Kasumi-1 (cell line): ENCODE results near the gene NPHP4.
A peak's percentile ranks its signal among the peaks of the same experiment; 100 is the strongest.

ENCODE experiments used
- DNase-seq, 2 experiments: peaks; one replicate each; lab custom pipeline; 2025; lab: John Stamatoyannopoulos, UW

Gene NPHP4

DNA sequence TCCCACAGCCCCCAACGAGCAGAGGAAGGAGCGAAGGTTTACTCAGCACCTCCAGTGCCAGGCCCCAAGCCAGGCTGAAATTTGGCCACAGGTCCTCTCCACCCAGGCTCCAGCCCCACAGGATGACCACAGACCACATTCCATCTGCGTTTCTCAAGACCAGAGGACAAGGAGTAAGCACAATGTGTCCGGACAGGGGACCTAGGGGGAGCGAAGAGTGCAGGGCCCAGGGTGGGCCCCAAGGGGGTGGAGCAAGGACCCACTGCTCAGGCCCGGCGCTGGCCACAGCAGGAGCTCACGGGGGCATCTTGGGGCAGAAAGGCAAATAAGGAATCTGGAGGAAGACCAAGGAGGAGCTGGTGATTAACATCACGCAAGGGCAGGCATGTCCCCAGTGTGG is 100.5 kb downstream of the NPHP4 start:
- no peak for DNase-seq

DNA sequence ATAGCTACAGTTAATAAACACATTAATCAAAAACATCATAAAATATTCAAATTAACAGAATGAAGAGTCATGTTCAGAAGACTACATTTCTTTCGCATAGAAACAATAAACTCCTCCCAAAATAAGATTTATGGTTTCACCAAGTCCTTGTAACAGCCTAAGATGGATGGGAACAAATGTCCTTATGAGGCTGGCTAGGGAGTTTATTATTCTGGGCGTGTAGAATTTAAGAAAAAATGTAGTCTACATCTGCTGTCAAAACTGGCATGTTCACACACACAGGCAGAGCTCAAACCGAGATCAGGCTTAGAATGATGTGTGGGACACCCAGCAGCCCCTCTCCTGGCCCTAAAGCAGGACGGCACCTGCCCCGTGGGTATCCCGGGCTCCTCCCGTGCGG is 101.1 kb downstream of the NPHP4 start:
- no peak for DNase-seq

DNA sequence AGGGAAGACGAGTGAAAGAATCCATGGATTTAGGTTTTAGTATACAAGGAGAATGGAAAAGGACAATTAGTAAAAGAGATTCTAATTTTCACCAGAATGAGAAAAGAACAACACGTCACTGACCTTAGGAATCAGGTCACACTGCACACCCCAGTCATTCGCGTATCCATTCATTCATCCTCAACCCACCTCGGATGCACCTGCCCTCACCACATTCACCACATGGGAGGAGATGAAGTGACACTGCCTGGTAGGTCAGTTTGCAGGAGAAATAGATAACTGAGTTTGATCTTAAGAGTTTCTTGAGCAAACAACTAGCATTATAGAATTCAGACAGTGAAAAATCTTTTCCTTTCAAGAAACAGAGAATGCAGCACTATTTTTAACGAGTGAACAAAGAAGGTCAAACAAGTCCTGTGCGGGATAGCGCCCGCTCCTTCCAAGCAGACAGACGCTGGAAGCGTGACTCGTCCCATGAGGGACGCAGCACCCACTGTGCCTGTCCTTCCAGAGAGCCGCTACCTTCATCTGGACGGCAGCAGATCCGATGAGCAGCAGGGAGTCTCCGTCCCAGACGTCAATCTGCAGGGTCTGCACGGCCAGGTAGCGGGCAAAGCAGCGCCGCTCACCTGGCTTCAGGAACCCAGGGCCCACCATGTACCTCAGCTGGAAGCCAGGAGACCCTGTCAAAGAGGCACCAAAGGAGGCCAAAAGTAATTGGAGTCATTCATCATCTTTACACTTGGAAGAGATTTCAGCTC is 101.7 kb downstream of the NPHP4 start:
- no peak for DNase-seq

DNA sequence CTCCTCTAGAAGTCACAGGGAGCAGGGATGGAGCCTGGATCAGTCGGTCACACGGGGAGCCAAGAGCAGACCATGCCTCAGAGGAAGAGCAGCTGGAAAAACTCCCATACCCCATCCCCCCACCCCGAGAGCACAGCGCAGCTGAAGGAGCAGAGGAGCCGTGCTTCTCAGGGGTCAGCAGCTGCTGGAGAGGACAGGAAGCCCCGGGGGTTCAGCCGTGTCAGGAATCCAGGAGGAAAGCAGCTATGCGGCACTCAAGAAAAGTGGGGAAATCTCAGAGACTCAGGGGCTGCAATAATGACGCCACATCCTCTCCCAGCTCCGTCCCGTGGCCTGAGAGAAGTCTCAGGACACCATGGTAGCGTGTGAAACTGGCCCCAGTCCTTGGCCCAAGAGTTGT is 102.3 kb downstream of the NPHP4 start:
- DNase-seq, result no peak

DNA sequence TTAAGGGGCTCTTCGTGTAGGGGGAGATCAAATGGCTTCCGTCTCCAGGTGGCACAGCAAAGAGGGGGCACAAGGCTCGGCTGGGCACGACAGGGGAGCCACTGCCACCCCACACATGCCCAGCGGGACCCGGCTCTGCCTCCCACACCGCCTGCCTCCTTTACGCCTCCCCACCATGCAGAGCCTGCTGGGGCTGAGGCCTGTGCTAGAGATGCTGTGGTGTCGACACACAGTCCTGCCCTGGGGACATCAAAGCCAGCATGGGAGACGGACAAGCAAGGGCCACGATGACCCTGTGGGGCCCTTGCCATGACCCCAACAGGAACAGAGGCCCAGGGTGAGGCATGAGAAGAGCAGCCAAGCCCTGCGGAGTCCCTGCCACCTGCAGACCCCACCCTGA is 102.8 kb downstream of the NPHP4 start:
- no peak for DNase-seq

DNA sequence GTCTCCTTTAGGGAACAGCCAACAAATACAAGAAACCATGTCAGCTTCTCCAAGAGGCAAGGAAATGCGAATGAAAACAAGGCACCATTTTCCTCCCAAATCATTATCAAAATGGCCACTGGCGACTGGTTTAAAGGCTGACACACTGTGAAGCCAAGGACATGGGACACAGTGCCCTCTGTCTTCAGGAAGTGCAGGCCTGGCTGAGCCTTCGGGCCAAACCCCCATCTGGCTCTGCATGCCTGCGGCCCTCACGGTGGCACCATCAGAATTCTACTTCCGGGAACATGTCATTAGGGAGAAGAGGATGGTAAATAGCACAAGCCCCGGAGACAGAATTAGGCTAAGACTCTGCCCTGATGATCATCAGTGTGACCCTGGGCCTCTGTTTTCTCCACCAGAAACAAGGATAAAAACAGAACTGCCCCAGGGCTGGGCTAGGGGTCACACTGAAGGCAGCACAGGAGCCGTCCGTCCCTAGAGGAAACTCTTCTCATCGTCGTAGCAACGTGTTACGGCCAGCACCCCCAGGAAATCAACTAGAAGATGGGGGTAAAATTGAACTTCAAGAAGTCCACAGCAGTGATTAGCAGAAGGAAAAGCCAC is 103.5 kb downstream of the NPHP4 start:
- no peak for DNase-seq

DNA sequence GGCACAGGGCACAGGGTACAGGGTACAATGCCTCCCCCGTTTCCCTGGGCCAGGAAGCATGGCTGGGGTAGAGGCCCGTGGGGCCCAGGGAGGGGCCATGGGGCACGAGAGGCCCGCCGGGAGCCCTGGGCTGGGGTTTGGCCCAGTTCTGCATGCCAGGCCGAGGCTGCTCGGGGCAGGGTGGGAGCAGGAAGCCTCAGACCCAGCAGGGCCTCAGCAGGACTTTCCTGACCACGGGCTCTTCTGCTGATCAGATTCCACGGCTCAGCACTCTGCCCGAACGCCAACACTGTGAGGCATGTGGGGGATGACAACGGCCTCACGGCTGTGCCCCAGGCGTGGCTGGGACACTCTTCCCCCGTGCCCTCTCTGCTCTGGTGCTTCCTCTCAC is 104.3 kb downstream of the NPHP4 start:
- DNase-seq, result peak in 1 of 2 experiments; percentile 4

DNA sequence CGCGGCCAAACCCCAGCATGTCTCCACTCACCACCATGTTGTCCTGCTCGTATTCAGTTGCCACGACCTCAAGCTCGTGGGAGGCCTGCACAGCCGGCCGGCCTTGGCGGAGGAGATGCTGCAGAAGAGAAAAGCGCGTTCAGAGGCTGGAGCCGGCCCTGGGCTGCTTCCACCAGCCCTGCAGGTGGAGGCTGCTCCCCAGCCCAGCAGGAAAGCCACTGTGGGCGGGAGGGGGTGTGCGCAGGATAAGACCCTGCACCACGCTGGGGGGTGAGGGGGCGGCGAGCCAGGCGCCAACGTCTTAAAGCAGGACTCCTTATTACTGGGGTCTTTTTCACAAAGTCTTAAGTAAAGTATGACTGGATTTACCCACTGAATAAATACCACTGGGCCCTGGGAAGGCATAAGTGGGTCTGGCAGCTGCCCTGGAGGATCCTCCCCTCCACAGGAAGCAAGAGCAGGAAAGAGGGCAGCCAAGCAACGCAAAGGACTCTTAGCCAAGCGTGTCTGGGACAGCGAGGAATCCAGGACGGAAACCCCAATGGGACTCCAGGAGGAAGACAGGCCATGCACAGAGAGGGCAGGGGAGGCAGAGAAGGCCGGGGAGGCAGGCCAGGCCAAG is 104.8 kb downstream of the NPHP4 start:
- DNase-seq, result no peak

DNA sequence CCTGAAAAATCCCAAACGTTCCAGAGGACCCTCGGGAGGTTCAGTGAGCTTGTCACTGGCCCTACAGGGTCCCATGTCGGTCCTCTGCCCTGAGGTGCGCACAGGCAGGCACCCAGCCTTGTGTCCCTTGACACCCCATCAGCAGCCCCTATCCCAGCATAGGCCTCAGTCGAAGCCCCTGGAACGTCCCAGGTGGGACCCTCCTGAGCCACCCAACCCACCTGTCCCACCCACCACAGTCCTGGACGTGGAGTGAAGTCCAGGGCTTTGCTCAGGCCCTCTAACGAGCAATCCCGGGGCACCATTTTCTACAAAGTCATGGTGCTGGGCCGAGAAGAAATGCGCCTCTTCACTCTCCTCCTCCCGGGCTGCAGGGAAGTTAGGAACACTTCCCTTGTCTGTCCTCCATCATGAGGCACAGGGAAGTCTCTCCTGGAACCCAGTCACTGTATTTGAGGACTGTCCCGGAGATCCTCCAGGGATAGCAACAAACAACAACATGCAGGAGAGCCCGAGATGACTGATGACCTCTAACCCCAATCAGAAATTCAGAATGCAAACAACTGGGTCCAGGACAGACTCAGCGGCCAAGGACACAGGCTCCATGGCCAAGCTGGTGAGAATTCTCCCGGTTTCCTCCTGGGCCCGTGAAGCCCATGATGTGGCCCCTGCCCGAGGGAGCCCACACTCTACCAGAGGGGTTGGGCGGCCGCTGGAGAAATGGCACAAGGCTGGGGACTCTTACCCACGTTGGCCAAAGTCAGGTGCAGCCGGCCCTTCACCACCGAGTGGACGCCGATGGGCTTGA is 105.5 kb downstream of the NPHP4 start:
- no peak for DNase-seq

DNA sequence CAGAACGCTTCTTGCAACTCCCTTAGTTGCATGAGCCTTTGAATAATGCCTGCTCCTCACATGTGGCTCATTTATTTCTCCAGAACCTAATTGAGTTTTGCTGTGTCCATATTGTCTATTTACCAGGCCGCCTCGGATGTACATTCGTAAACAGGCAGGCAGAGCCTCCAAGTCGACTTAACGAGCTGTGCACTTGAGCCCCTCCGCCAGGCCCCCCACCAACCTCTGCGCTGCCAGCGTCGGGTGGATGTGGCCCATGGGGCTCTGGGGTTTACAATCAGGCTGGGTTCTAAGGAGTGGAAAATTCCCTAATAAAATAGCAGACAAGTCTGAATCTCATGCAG is 106.1 kb downstream of the NPHP4 start:
- no peak for DNase-seq

DNA sequence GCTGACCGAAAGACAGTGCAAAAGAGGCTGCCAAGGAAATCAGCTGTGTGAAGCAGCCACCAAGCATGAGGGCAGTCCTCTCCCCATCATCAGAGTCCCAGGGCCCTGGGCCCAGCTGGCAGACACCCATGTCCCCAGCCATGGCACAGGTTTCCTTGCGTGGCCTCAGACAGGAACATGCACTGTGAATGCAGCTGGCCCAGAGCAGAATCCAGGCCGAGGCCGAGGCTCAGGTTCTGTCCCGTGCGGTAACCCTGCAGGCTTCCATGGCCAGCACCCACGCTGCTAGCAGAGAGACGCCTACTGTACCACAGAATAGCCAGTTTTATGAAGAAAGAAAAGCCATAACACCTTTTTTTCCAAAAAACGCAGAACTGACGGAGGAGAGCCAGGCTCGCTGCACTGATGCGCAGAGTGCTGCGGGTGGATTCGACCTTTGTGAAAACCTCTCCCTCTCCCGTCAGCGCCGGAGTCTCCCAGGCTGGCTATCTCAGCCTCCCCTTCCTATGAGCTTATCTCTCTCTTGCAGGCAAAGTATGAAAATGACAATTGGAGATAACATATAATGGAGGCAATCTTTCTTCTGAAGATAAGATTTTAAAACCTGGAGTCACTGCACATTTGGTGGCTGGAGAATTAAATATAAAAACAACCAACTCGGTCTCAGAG is 106.6 kb downstream of the NPHP4 start:
- DNase-seq, result no peak

DNA sequence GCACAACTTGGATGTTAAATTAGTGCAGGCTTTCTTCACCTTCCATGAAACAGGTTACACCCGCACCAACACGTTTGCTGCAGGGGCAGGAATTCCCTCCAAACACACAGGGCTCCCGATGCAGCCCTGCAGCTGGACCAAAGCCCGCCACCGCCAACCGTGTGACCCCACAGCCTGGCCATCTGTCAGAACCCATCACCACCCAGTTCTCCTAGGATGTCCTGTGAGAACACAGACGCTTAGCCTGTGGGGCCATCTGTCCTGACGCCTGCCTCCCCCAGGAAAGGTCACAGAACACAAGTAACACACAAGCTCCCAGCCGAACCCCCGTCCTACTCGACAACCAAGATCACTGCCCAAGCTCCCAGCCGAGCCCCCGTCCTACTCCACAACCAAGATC is 108.1 kb downstream of the NPHP4 start:
- no peak for DNase-seq

DNA sequence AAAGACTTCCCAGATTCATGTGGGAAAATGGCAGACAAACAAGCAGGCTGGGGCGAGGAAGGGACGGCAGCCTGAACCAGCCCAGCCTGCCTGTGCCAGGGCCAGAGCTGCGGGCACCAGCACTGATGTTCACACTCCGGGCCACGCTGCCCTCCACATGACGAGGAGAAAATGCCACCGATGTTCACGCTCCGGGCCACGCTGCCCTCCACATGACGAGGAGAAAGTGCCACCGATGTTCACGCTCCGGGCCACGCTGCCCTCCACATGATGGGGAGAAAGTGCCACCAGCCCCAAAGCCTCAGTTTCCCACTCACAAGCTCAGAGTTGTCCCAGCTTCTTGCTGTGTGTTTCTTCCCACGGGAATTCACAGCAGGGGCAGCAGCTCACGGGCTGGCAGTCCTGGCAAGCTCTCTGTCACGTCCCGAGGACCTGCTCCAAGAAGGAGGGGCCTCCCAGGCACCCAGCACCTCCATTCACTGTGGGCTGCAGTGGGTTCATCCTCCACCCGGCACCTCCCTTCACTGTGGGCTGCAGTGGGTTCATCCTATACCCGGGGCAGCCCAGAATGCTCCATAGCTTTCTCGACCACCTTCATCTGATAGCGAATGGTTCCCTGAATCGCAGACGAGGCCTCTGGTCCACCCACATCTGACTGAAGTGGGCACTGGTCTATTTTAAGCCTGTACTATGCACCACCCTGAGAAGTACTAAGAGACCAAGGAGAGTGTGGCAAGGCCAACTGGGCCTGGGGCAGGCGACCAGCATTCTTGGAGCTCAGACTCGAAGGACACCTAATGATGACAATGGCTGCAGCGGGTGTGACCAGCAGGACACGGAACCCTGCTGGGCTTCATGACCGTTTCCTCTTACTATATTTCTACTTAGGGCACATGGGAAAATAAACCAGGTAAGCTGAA is 108.8 kb downstream of the NPHP4 start:
- DNase-seq, result no peak

DNA sequence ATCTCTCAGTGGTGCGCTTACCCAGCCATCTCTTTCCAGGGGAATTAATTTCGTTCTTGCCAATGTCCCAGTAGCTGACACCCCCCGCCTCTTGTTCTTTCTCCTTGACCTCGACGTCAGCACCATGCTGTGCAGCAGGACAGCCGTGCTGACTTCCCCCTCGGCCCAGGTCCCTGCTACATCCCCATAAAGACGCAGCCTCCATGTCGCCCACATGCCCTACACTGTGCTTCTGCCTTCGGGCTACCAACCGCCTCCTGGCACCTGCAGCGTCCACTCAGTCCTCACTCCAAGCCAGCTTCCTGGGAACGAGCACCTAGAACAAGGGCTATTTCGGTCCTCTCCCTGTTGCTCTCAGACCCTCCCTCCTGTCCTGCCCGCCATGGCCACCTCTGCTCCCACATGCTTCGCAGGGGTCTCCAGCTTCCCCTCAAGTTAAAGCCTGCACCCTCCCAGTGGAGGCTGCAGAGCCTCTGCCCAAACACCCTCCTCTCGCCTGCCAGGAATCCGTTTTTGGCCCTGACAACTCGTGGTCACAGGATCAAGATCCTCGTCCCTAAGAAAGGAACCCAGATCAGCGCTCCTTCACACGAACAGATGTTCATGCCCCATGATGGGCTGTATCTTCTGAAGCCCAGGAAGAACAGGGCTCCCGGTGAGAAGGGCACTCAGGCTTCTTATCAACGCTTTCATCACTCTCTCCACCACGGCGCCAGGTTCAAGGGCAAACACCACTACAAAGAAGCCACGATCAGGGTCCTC is 109.7 kb downstream of the NPHP4 start:
- no peak for DNase-seq

DNA sequence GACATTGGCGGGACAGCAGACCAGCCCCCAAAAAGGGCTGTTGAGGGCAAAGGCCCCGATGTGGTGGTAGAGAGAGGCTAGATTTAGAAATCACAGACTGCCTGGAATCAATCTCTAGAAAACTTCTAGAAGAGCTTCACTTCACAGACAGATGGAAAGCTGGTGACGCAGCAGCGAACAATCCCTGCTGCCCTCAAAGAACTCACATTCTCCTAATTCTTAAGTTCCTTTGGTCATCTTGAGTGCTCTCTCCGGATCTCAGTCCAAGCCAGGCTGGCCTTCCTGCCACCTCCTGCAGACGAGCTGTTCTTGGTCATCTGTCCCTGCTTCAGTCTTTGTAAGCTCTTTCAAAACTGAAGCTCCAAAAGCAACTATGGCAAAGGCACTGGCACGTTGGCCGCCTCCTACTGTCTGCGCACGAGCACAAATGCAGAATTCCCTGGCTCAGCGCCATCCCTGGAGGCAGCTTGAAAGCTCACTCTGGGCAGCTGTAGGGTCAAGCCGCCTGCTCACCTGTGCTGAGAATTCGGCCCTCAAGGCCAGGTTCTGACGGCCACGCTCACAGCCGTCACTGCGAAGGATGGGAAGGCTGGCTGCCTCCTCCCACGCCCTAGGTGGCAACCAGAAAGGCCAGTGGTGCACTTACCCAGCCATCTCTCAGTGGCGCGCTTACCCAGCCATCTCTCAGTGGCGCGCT is 110.6 kb downstream of the NPHP4 start:
- no peak for DNase-seq

DNA sequence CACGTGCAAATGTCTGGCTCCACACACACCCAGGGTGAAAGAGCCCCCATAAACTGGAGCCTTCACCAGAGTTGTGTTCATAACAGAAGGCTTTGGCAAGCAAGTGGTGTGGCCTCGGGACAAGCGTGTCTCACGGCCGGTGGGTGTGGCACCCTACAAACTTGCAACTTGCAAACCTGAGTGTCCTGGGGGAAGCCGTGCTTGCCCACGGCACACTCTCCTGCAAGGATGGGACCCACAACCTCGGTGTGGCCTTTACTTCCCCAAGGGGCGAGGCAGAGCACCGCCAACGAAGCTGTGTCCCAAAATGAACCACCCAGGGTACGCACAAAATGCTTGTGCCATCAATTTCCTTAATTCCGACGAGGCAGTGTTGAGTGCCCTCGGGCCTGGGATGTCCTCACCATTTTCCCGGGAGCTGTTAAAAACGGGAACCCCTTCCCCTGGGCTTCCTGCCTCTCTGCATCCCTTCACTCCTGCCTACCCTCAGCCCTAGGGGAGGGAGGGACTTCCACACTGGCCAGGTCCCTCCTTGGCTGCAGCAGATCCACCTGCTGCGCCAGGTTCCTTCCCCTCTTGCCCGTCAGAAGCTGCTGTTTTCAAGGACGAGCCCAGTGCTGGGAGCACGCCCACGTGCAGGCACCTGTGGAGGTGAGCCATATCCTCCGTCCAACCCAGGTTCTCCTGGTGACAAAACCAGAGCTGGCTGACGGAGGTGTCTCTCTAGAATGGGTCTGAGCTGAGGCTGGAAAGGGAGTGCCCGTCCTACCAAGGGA is 111.4 kb downstream of the NPHP4 start:
- DNase-seq, result no peak

DNA sequence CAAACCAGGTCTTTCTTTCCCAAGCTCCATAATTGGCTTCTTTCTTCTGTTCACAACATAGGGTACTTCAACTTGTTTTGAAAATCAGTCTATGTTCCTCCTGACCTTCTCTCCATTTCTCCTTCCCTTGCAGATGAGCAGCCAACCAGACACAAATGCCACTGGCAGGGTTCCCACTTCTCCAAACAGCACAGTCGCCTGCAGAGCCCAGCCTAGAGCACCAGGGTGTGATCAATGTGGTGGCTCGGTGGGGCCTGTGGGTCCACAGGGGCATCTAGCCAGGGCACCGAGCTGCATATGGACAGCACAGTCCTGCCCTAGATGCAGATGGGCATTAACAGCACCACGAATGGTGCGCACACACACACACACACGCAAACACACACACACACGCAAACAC is 112.8 kb downstream of the NPHP4 start:
- DNase-seq, result no peak

DNA sequence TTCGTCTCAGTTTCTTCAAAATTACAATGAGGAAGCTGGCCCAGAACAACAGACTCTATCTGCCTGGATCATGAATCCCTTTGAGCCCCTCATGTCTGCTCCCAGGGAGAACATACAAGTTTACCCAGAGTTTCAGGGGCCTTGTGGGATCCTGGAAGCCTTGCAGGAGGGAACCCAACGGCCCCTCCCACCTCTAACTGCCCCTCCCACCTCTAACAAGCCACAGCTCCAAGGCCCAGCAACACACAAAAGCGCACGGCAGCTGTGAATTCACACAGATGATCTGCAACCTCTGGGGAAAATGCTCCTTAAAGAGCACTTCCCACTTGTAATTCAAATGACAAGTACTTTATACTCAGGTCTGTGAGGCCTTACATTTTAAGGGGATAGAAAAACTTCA is 113.3 kb downstream of the NPHP4 start:
- DNase-seq, result no peak
